Measurements from ENCODE around the gene TENM4.
"Not testable (repeated sequence)": the region's sequence is repeated elsewhere in the genome, so short reads cannot be mapped to it uniquely, and the experiment has no call there.

Gene TENM4

DNA sequence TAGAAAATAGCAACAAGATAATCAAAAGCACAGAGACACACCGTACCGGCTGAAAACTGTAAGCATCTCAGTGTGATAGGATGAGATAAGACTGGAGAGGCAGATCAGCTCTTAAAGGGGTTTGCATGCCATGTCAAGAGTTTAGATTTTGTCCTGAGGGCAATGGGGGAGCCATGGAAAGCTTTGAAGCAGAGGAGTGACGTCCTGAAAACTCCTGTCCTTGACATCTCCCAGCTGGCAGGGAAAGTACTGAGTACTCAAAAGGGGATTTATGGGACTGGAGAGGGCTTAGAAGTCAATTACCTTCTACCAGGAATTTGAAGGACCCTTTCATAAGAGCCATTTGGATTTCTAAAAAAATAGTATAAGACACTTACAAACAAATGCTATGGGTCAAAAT lies 445.7 kb downstream of the TENM4 start:
- TF ChIP-seq POLR2A (IDR thresholded peaks at IDR 0.05; ENCODE audit: low read depth, low read length) = no peak
- FAIRE-seq = no peak
- no peak for DNase-seq (ENCODE audit: insufficient read length, low spot score)

DNA sequence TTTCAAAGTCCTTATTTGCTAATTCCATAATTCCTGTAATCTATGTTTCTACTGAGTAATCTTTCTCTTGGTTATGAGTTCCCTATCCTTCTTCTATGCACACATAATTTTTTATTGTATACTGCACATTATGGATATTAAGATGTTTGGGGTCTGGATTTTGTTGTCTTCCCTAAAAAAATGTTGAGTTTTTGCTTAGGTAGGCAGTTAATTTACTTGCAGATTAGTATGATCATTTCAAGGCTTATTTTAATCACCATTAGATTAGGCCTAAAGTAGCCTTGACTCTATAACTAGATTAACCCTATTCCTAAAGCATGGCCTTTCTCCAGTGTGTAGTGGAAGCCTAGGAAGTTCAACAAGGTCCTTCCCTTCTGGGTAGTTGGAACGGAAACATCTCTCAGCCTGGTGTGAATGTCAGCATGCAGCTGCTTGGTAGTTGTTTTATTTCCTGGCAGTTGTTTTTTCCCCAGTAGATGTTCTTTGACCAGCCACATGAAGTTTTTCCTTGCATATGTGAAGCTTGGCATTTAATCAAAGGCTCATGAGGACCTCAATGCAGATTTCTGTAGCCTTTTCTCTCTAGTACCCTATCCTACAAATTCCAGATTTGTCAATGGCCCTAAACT lies 446.9 kb downstream of the TENM4 start:
- no peak for FAIRE-seq
- no peak for TF ChIP-seq POLR2A (IDR thresholded peaks at IDR 0.05; ENCODE audit: low read depth, low read length)

GRCh38 chr11:78991681-78992080 lies 449.1 kb downstream of the TENM4 start:
- FAIRE-seq = no peak
- DNase-seq (ENCODE audit: insufficient read length, low spot score) = no peak
- no peak for TF ChIP-seq POLR2A (IDR thresholded peaks at IDR 0.05; ENCODE audit: low read depth, low read length)

More for the DNA sequence above, 446.9 kb downstream of the TENM4 start:
- no peak for DNase-seq (ENCODE audit: insufficient read length, low spot score)

GRCh38 chr11:78990261-78990660 lies 450.6 kb downstream of the TENM4 start:
- no peak for TF ChIP-seq POLR2A (IDR thresholded peaks at IDR 0.05; ENCODE audit: low read depth, low read length)
- no peak for FAIRE-seq
- no peak for DNase-seq (ENCODE audit: insufficient read length, low spot score)

DNA sequence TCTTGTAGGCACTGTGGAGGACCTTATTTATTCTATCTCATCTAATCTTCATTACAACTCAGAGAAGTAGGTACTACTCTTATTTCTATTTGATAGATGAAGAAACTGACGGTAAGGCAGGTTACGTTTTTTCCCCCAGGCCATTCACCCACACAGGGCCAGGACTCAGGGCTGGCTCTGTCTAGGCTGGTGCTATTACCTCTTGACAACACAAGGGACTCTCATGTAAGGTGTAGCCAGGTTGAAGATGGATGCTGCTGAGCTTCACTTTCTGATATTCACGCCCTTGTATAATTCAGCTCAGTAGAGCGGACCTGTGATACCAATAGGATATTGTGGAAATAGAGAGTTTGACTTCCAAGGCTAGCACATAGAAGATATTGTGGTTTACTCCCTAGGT lies 453.1 kb downstream of the TENM4 start:
- TF ChIP-seq POLR2A (IDR thresholded peaks at IDR 0.05; ENCODE audit: low read depth, low read length) = no peak
- FAIRE-seq (no peak), DNase-seq (ENCODE audit: insufficient read length, low spot score) (no peak)

DNA sequence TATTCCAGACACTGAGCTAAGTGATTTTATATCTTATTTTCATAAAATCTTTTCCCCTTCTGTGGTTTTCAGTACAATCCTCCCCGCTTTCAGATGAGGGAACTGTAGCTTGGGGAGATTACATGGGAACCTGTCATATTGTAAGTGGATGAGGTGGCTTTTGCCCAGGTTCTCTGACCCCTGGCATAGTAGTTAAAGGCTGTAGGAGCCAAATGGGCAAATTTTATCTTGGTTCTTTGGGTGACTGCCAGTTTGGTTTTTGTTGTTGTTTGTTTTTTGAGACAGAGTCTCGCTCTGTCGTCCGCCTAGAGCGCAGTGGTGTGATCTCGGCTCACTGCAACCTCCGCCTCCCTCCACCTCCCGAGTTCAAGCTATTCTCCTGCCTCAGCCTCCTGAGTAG lies 454.5 kb downstream of the TENM4 start:
- FAIRE-seq (no peak), DNase-seq (ENCODE audit: insufficient read length, low spot score) (no peak)
- TF ChIP-seq POLR2A (IDR thresholded peaks at IDR 0.05; ENCODE audit: low read depth, low read length) = no peak

DNA sequence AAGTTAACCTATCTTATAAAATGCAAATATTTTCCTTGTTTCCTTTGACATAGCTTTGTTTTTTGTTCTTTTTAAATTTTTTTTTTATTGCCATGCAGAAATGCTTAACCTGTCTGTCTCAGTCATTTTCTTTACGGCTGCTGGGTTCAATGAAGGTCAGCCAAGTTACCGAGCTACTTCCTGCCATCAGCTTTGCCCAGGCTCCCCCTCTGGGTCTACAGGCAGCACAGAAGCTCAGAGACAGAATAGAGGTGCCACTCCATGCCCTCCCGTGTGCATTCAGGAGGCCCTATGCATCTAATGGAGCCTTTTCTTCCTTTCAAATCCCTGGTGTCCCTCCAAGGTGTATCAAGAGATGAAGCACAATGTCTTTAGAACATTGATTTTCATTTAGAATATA lies 455.2 kb downstream of the TENM4 start:
- no peak for FAIRE-seq
- no peak for DNase-seq (ENCODE audit: insufficient read length, low spot score)
- TF ChIP-seq POLR2A (IDR thresholded peaks at IDR 0.05; ENCODE audit: low read depth, low read length) = no peak

DNA sequence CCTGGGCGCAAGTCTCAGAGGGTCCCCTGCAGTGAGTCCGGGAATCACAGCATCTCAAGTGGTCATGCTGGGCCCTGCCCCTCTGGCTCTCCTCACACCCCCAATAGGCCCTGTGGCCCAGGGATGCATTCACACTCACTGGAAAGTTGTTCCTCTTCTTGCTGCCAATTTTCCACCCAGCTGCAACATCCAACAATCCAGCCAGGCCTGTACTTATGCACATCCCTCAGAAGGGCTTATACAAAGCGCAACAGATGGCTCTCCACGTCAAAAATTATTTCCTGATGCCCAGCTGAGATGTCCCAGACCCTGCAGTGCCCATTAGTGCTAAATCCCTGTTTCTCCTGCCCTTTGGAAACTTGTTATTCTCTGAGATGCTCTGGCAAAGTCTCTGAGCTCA lies 458.4 kb downstream of the TENM4 start:
- TF ChIP-seq POLR2A (IDR thresholded peaks at IDR 0.05; ENCODE audit: low read depth, low read length) = no peak
- DNase-seq (ENCODE audit: insufficient read length, low spot score) (no peak), FAIRE-seq (no peak)

GRCh38 chr11:78981153-78981552 lies 459.7 kb downstream of the TENM4 start:
- FAIRE-seq (no peak), DNase-seq (ENCODE audit: insufficient read length, low spot score) (no peak)
- TF ChIP-seq POLR2A (IDR thresholded peaks at IDR 0.05; ENCODE audit: low read depth, low read length) = no peak

DNA sequence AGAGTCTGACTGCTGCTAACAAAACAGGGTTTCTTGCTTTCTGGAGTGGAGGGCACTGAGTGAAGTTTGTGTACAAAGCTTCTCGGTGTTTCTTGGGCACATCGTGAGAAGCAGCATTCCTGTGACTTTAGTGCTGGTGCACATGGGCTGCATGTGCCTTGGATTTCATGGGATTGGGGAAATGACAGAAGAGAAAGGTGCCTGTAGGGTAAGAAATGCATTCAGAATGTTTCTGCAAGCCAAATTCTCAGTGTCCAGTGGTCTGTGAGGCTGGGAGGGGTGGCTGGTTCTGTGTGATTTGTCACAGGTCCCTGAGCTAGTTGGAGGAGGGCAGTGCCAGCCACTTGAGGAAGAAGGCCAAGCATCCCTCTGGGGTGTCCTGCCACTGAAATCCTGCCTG lies 462.0 kb downstream of the TENM4 start:
- no peak for TF ChIP-seq POLR2A (IDR thresholded peaks at IDR 0.05; ENCODE audit: low read depth, low read length)
- DNase-seq (ENCODE audit: insufficient read length, low spot score) = no peak
- no peak for FAIRE-seq

- FAIRE-seq; DNase-seq (ENCODE audit: insufficient read length, low spot score): not testable (repeated sequence)
These were observed 463.0 kb downstream of the TENM4 start for GRCh38 chr11:78977848-78978247.

GRCh38 chr11:78977009-78977408 lies 463.8 kb downstream of the TENM4 start:
- DNase-seq (ENCODE audit: insufficient read length, low spot score) (no peak), FAIRE-seq (no peak)
- TF ChIP-seq POLR2A (IDR thresholded peaks at IDR 0.05; ENCODE audit: low read depth, low read length) = no peak

DNA sequence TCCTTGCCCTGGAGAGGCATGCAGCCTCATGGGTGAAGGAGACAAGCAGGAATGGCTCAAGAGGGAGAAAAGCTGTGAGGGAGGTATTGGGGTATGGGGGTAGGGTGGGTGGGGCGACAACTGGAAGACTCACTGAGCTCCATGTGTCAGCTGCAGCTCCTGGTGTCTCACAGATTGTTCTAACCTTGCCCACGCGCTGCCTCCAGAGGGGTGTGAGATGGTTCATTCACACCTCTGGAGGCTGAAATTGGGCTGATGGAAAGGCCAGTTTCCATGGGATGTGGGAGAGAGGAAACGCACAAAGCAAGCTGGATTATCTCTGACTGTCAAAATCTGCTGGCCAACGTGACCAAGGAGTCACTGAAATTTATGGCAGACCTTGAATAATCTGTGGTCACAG lies 465.7 kb downstream of the TENM4 start:
- DNase-seq (ENCODE audit: insufficient read length, low spot score) = no peak
- no peak for TF ChIP-seq POLR2A (IDR thresholded peaks at IDR 0.05; ENCODE audit: low read depth, low read length)
- no peak for FAIRE-seq

DNA sequence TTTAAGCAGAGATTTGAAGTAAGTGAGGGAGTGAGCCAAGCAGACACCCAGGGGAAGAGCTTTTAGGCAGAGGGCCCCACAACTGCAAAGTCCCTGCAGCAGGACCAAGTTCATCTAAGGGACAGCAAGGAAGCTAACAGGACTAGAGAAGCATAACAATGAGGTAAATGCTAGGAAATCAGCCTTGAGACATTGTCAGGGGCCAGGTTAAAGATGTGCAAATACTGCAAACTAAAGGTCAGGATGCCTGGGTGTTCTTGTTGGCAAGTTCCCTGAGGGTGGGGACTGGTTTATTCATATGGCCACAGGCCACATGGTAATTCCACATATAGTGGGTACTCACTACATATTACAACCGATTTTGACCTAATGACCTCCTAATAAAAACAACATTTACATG lies 467.0 kb downstream of the TENM4 start:
- no peak for TF ChIP-seq POLR2A (IDR thresholded peaks at IDR 0.05; ENCODE audit: low read depth, low read length)
- DNase-seq (ENCODE audit: insufficient read length, low spot score) (no peak), FAIRE-seq (no peak)

GRCh38 chr11:78972590-78972989 lies 468.2 kb downstream of the TENM4 start:
- DNase-seq (ENCODE audit: insufficient read length, low spot score) = no peak
- no peak for TF ChIP-seq POLR2A (IDR thresholded peaks at IDR 0.05; ENCODE audit: low read depth, low read length)
- no peak for FAIRE-seq

GRCh38 chr11:78972177-78972576 lies 468.7 kb downstream of the TENM4 start:
- no peak for DNase-seq (ENCODE audit: insufficient read length, low spot score)
- no peak for FAIRE-seq
- TF ChIP-seq POLR2A (IDR thresholded peaks at IDR 0.05; ENCODE audit: low read depth, low read length) = no peak

All from H54 (cell line).